Forelimb muscle (tissue), 1 donor: ENCODE results near the gene NAXD. TPM values are rescaled to one million over a fixed set of nuclear protein-coding genes. Genes with fewer than 3 reads are reported as not detected.
"Not testable (repeated sequence)": the region's sequence is repeated elsewhere in the genome, so short reads cannot be mapped to it uniquely, and the experiment has no call there.

Experiments used
- DNase-seq: peaks from one replicate; pipeline ENCODE4 v3.0.0-alpha.2; 2013; ENCODE audit warnings: low read depth
- polyA plus RNA-seq: library from polyadenylated mRNA; unstranded; fragments of 120-200 nt; gene quantifications from one replicate; pipeline ENCODE4 v1.2.1, GENCODE V29; 2013; ENCODE audit not compliant: insufficient read length

The NAXD gene
- polyA plus RNA-seq, 1 donor = 27.6 TPM

GRCh38 chr13:110663491-110663890 lies 48.1 kb downstream of the NAXD start:
- DNase-seq = no peak

DNA sequence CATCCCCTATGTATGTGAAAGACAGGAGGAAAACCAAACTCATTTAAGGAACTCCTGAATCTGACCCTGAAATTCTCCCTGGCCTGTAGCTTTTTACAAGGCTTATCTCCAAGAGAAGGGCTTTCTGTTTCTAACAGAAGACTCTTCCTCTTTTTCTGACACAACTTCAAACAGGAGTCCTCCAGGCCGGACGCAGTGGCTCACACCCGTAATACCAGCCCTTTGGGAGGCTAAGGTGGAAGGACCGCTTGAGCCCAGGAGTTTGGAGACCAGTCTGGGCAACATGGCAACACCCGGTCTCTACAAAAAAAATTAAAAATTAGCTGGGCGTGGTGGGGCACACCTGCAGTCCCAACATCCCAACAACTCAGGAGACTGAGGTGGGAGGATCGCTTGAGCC lies 48.7 kb downstream of the NAXD start:
- no peak for DNase-seq

DNA sequence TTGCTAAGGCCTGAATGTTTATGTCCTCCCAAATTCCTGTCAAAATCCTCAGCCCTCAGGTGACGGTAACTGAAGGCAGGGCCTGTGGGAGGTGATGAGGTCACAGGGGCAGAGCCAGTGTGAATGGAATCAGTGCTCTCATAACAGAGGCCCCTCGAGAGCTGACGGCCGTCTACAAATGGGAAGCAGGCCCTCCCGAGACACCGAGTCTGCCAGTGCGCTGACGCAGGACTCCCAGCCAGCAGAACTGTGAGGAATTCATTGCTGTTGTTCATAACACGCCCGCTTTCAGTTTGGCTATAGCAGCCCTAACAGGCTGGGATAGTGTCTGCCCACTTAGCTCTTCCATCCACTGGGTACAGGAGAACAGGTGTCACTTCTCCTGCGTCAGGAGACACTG lies 49.3 kb downstream of the NAXD start:
- no peak for DNase-seq

GRCh38 chr13:110665491-110666254 lies 50.3 kb downstream of the NAXD start:
- no peak for DNase-seq

- no peak for DNase-seq
These were observed 50.8 kb downstream of the NAXD start for GRCh38 chr13:110666255-110666533.

DNA sequence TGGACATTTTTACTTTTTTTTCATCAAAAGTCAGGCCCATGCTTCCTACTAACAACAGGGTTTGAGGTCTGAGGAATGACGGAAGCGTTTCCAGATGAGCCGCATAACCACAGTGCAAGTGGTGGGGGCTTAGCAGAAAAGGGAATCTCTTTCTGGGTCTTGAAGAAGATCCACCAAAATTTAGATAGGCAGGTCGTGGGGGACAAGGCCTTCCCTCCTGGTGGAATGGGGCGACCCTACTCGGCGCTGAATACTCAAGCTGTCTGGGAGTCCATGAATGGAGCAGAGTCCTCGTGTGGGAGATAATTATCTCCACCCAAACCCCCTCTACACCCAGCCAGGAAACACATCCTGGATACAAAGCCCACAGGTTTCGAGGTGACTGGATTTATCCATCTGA lies 53.7 kb downstream of the NAXD start:
- DNase-seq = no peak

- DNase-seq = not testable (repeated sequence)
These were observed 54.5 kb downstream of the NAXD start for GRCh38 chr13:110669814-110670213.

GRCh38 chr13:110676595-110677587 lies 61.5 kb downstream of the NAXD start:
- DNase-seq = no peak

- no peak for DNase-seq
These were observed 62.6 kb downstream of the NAXD start for GRCh38 chr13:110677731-110678545.

- no peak for DNase-seq
These were observed 65.5 kb downstream of the NAXD start for GRCh38 chr13:110680852-110681251.

DNA sequence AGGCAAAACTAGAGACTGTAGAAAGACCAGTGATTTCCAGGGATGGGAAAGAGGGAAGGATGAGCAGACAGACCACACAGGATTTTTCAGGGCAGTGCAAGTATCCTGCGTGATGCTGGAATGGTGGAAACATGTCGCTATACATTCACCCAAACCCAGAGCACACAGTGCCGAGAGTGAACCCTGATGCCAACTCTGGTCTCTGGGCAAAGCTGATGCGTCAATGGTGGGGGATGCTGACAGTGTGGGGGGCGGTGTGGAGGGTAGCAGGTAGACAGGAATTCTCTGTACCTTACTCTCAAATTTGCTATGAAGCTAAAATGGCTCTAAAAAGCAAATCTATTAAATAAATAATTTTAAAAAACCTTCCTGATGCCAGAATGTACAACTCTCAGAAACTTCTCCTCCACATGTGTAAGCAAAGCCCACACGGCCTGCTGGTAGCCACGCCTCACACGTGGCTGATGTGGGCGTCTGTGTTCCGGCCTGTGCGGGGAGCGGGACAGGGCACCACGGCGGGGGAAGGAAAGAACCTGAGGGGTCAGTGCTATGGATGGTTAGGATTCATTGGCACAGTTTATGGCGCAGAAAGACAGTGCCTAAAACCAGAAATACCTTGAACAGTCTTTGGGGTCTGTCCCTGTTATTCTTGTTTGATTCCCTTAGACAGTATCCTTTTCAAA lies 66.7 kb downstream of the NAXD start:
- DNase-seq = no peak

DNA sequence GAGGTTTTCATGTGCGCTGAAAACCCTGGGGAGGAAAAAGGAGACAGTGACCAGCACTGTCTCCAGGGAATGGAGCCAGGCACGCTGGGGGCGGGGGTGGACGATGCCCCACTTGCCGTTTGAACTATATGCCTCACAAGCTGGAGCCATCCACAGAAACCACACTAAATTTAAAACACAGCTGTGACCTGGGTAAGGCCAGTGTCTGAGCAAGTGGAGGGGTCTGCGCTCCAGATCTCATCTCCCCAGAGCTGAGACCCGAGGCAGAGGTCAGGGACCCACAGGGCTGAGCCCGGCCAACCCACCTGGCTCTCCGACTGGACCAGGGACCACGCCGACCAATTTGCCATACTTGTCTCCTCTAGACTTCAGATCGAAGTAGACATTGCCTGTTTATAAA lies 67.4 kb downstream of the NAXD start:
- no peak for DNase-seq

DNA sequence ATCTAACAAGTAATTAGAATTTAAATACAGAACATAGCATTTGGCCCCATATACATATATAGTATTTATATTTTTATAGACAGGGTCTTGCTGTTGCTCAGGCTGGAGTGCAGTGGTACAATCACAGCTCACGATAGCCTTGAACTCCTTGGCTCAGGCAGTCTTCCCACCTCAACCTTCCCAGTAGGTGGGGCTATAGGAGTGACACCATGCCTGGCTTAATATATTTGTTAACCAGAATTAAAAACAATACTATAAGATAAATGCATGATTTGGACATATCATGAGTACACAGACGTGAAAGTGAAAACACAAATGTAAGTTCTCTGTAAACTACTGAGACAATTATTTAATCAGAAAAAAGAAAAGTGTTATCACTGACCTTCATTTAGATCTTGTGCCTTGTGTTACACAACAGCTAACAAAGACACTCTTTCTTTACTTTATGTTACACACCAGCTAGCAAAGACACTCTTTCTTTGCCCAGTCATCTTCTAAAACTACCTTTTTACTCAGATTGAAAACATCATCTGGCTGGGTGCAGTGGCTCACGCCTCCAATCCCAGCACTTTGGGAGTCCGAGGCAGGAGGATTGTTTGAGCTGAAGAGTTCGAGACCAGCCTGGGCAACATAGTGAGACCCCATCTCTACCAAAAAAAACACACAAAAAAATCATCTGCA lies 68.0 kb downstream of the NAXD start:
- DNase-seq = no peak

DNA sequence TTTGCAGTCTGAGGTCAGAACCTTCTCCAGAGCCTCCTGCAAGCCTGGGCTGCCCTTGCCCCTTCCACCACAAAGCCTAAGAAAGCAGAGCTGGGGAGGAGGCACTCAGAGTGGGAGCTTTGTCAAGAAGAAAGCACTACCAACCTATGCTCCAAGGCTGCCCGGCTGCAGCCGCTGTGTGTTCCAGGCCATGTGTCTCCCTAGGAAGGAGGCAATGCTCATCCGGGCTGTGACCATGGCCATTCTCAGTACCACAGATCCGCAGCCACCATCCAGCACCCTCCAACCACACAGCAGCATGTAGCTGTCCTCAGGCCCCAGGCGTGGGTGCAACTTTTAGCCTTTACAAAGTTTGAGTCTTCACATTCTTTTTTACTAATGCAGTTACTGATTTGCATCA lies 68.6 kb downstream of the NAXD start:
- DNase-seq = no peak

DNA sequence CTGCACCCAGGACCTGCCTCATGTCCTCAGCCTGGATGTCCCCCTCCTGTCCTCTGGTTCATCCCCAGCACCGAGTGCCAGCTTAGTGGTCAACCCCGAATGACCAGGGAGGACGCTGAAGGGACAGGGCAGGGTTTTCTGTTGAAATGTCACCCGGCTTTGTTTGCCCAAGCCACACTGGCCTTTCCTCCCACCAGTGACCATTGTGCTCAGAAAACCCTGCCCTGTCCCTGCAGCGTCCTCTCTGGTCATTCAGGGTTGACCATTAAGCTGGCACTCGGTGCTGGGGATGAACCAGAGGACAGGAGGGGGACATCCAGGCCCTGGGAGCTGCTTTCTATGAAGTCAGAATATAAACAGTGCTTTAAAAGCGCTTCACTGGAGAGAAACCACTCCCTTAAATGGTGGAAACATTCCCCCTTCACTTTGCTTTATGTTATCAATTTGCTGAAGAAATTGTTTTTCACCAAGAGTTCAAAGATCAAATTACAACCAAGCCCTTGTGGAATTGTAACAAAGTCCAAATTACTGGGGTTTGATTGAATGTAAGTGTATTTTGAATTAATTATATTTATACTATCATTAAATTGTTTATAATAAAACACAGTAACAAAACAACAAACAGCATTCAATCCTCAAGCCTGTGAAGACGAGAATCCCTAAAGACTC lies 69.2 kb downstream of the NAXD start:
- DNase-seq = no peak

DNA sequence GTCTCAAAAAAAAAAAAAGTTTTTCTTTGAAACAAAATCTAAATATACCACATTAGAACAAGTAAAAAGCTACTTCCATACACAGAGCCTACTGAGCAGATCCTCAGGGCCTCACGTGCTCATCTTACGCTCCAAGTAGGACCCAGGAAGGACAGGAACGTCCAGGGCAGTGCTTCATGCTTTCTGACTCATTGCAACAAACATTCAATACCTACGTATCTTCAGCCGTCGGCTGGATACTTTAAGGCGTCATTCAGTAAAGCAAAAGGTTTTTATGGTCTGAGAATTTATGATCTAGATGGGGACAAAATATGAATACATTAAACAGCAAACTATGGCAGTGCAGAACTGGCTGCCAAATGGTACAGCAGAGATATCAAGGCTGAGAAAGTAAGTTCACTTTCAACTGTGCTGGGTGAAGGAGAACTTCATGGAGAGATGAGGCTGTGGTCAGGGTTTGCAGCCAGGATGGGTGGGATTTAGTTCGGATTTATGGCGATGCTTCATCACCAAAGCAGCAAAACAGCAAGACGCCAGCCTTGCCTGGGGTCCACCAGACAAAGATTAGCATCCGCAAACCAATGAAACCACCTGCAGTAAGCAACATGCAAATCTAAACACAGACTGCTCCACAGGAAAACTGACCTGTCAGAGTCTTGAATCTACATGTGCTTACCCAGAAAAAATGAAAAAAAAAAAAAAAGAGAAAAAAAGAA lies 70.1 kb downstream of the NAXD start:
- no peak for DNase-seq

DNA sequence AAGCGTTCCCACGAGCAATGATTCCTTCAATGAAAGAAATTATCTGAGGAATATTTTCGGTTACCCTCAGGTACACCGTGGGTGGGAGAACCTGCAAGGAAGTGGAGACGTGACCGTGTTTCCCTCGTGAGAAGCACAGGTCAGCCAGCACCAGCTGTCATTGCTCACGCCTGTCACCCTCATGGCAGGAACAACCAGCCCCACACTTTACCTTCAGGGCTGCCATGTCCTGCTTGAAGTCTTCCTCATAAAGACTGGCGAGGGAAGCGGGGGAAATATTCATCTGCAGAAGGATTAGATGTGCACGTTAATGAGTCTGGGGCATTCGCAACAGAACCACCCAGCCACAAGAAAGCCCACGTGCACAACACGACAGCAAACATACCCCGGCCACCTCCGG lies 72.4 kb downstream of the NAXD start:
- no peak for DNase-seq

DNA sequence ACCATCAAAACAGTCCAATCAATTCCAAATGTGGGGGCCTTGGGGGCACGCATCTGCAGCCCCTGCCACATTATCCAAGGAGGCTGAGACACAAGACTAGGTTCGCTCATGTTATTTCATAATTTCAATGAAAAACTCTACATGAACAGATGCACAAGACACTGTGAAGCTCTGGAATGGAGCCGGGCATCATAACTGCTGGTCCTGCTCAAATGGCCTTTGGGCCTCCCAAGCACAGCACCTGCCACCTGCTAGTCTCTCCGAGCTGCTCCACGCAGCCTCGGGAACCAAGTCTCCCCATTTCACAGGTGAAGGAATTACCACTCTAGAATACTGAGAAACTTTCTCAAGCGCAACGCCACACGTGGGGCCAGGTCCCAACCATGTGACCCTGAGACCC lies 73.7 kb downstream of the NAXD start:
- no peak for DNase-seq
